Measurements from ENCODE around the gene BPIFA1. TPM values are rescaled to one million over a fixed set of nuclear protein-coding genes. Genes with fewer than 3 reads are reported as not detected.

The BPIFA1 gene
- total and polyA plus RNA-seq, 12 donors, result not detected

- WGBS, 4 donors, result 46 to 66% (median 60%) methylated on average over 5 of the region's 5 CpGs
- no peak for DNase-seq
- intact Hi-C loops (cut with DNase I), result no loop called here
- Histone ChIP-seq H3K4me1 (replicated peaks in 1 of 2) (no peaks in the 10 kb centered on the region), H3K36me3 (replicated peaks in 1 of 2) (no peaks in the 10 kb centered on the region), H3K9me3 (replicated peaks in 1 of 3) (no peaks in the 10 kb centered on the region), H3K27ac (no peak overlapping the region), H3K27me3 (no peaks in the 10 kb centered on the region), H3K4me3 (no peak overlapping the region)
- TF ChIP-seq CTCF (IDR thresholded peaks at IDR 0.05) (no peak), POLR2A (IDR thresholded peaks at IDR 0.05) (no peak)
Measured at GRCh38 chr20:33259371-33259770, 23.6 kb downstream of the BPIFA1 start.

- TF ChIP-seq CTCF (IDR thresholded peaks at IDR 0.05), result no peak
- no peak for TF ChIP-seq POLR2A (IDR thresholded peaks at IDR 0.05)
- 56 to 82% (median 63%) methylated on average over 3 to 4 of the region's 4 CpGs for WGBS, 4 donors
- Histone ChIP-seq H3K36me3 (replicated peaks in 1 of 2) (no peaks in the 10 kb centered on the region), H3K9me3 (replicated peaks in 1 of 3) (no peaks in the 10 kb centered on the region), H3K27me3 (no peaks in the 10 kb centered on the region), H3K4me3 (no peak overlapping the region), H3K4me1 (replicated peaks in 1 of 2) (no peaks in the 10 kb centered on the region), H3K27ac (no peak overlapping the region)
- no peak for DNase-seq
- intact Hi-C loops (cut with DNase I), result loop anchor here in 1 of 2 donors (5.0 kb wide), 1 partner anchor 41 kb away; no protein-coding TSS in a partner anchor
Measured at GRCh38 chr20:33261465-33261864, 25.7 kb downstream of the BPIFA1 start.

- H3K36me3 ChIP-seq (replicated peaks in 1 of 2), result no peaks in the 10 kb centered on the region
- no peaks in the 10 kb centered on the region for H3K27me3 ChIP-seq
- H3K9me3 ChIP-seq (replicated peaks in 1 of 3), result no peaks in the 10 kb centered on the region
- DNase-seq, result peak; percentile 24 to 66 (median 58)
- intact Hi-C loops (cut with DNase I), result loop anchor here in 1 of 2 donors (5.0 kb wide), 1 partner anchor 40 kb away; no protein-coding TSS in a partner anchor
- no peak overlapping the region for H3K4me3 ChIP-seq
- WGBS, 4 donors, result 24 to 34% (median 26%) methylated on average over 5 of the region's 5 CpGs
- TF ChIP-seq POLR2A (IDR thresholded peaks at IDR 0.05) (no peak), CTCF (IDR thresholded peaks at IDR 0.05) (peak; percentile 52 to 75 (median 61))
- H3K27ac ChIP-seq, result no peak overlapping the region
- no peaks in the 10 kb centered on the region for H3K4me1 ChIP-seq (replicated peaks in 1 of 2)
Measured at GRCh38 chr20:33262658-33263065, 26.9 kb downstream of the BPIFA1 start.

GRCh38 chr20:33263784-33264183 is 28.0 kb downstream of the BPIFA1 start:
- no peaks in the 10 kb centered on the region for H3K4me1 ChIP-seq (replicated peaks in 1 of 2)
- 73 to 90% (median 78%) methylated on average over 3 to 5 of the region's 5 CpGs for WGBS, 4 donors
- TF ChIP-seq POLR2A (IDR thresholded peaks at IDR 0.05), result no peak
- no peak for TF ChIP-seq CTCF (IDR thresholded peaks at IDR 0.05)
- no peaks in the 10 kb centered on the region for H3K36me3 ChIP-seq (replicated peaks in 1 of 2)
- H3K9me3 ChIP-seq (replicated peaks in 1 of 3), result no peaks in the 10 kb centered on the region
- intact Hi-C loops (cut with DNase I), result loop anchor here in 1 of 2 donors (5.0 kb wide), 1 partner anchor 39 kb away; no protein-coding TSS in a partner anchor
- no peak for DNase-seq
- no peak overlapping the region for H3K27ac ChIP-seq
- H3K4me3 ChIP-seq, result no peak overlapping the region
- no peaks in the 10 kb centered on the region for H3K27me3 ChIP-seq
